ENCODE results near the gene SLC20A1.
"Not testable (repeated sequence)": the region's sequence is repeated elsewhere in the genome, so short reads cannot be mapped to it uniquely, and the experiment has no call there.

The SLC20A1 gene

GRCh38 chr2:112645310-112646101 is at the start of gene SLC20A1:
SLC20A1 (plus strand) TSS chr2:112645939; CDS start chr2:112646829, 890 bp downstream.
- DNase-seq: peak; percentile 62 to 99 (median 94)

GRCh38 chr2:112597537-112598322 is 48.0 kb upstream of the SLC20A1 start:
- DNase-seq: no peak

GRCh38 chr2:112600634-112601033 is 45.1 kb upstream of the SLC20A1 start:
- DNase-seq: no peak

- DNase-seq: no peak
These were observed 44.0 kb upstream of the SLC20A1 start for GRCh38 chr2:112601754-112602153.

GRCh38 chr2:112602917-112603316 is 42.8 kb upstream of the SLC20A1 start:
- DNase-seq: no peak

- no peak for DNase-seq
These were observed 42.0 kb upstream of the SLC20A1 start for GRCh38 chr2:112603731-112604130.

- DNase-seq: no peak
These were observed 40.8 kb upstream of the SLC20A1 start for GRCh38 chr2:112604952-112605351.

- DNase-seq: no peak
These were observed 39.8 kb upstream of the SLC20A1 start for GRCh38 chr2:112605926-112606325.

GRCh38 chr2:112606547-112606946 is 39.2 kb upstream of the SLC20A1 start:
- no peak for DNase-seq

- no peak for DNase-seq
These were observed 37.9 kb upstream of the SLC20A1 start for GRCh38 chr2:112607680-112608438.

GRCh38 chr2:112609320-112609719 is 36.4 kb upstream of the SLC20A1 start:
- not testable (repeated sequence) for DNase-seq

- DNase-seq: not testable (repeated sequence)
These were observed 33.5 kb upstream of the SLC20A1 start for GRCh38 chr2:112612283-112612682.

- DNase-seq: no peak
These were observed 31.4 kb upstream of the SLC20A1 start for GRCh38 chr2:112614201-112614840.

- no peak for DNase-seq
These were observed 30.7 kb upstream of the SLC20A1 start for GRCh38 chr2:112615051-112615450.

- DNase-seq: not testable (repeated sequence)
These were observed 29.9 kb upstream of the SLC20A1 start for GRCh38 chr2:112615798-112616197.

GRCh38 chr2:112618383-112618782 is 27.4 kb upstream of the SLC20A1 start:
- no peak for DNase-seq

- DNase-seq: no peak
These were observed 23.8 kb upstream of the SLC20A1 start for GRCh38 chr2:112621790-112622527.

GRCh38 chr2:112622528-112622849 is 23.2 kb upstream of the SLC20A1 start:
- DNase-seq: no peak

- DNase-seq: no peak
These were observed 21.6 kb upstream of the SLC20A1 start for GRCh38 chr2:112623913-112624777.

- no peak for DNase-seq
These were observed 20.1 kb upstream of the SLC20A1 start for GRCh38 chr2:112625474-112626114.

All from C1 segment of cervical spinal cord (tissue), 14 donors.